Measurements from ENCODE around the gene SPRN. TPM values are rescaled to one million over a fixed set of nuclear protein-coding genes. Genes with fewer than 3 reads are reported as not detected.

Gene SPRN
- total and polyA plus RNA-seq, 2 of the 4 experiments (the other 2 are of a cell fraction), result 0.36 to 2.3 TPM

- in situ Hi-C loops (cut with MboI; ENCODE audit: low sequenced_read_pairs), result no loop called here
- H2AK5ac ChIP-seq (ENCODE audit: low read depth, low read length), result no peak overlapping the region
- no peak overlapping the region for H2BK20ac ChIP-seq (ENCODE audit: low read depth, low read length)
- no peak overlapping the region for H3K56ac ChIP-seq (ENCODE audit: extremely low read depth, insufficient read depth, low read length)
- no peaks in the 10 kb centered on the region for H3K79me1 ChIP-seq (ENCODE audit: low read depth in 1 of 2, low read length in 2 of 2)
- H4K20me1 ChIP-seq (ENCODE audit: insufficient read depth, low read length), result no peaks in the 10 kb centered on the region
- no peak overlapping the region for H2AFZ ChIP-seq (replicated peaks; ENCODE audit: low read length, poor library complexity)
- H3K9me1 ChIP-seq (ENCODE audit: insufficient read depth, low read length), result no peaks in the 10 kb centered on the region
- no peak overlapping the region for H3K18ac ChIP-seq (ENCODE audit: low read depth, low read length)
- no peak overlapping the region for H3K4ac ChIP-seq (ENCODE audit: low read depth, low read length)
- POLR2A ChIA-PET (ENCODE audit: unreplicated experiment), result no interaction called here
- H4K91ac ChIP-seq (ENCODE audit: insufficient read depth, low read depth, low read length), result no peak overlapping the region
- H3K4me3 ChIP-seq (ENCODE audit: insufficient read depth, low read depth, low read length), result no peak overlapping the region
- H3K9me3 ChIP-seq (ENCODE audit: control insufficient read depth, insufficient read depth, low read length), result no peaks in the 10 kb centered on the region
- no peak overlapping the region for H2BK120ac ChIP-seq (ENCODE audit: low read depth, low read length)
- WGBS, 2 experiments (ENCODE audit: extremely low coverage in 2 of 2, insufficient read length in 1 of 2), result no CpG with 5 or more reads among the region's 12 CpGs
- H3K23ac ChIP-seq (ENCODE audit: low read depth, low read length), result no peak overlapping the region
- no peak overlapping the region for H4K5ac ChIP-seq (ENCODE audit: low read depth, low read length)
- H3K27me3 ChIP-seq (ENCODE audit: control insufficient read depth, insufficient read depth, low read length), result no peaks in the 10 kb centered on the region
- intact Hi-C loops (cut with micrococcal nuclease), result no loop called here
- CTCF ChIA-PET, result no interaction called here
- H3K36me3 ChIP-seq (ENCODE audit: control insufficient read depth, insufficient read depth, low read length), result no peaks in the 10 kb centered on the region
- no peak overlapping the region for H2BK15ac ChIP-seq (ENCODE audit: low read depth, low read length)
- H2AK9ac ChIP-seq (replicated peaks; ENCODE audit: low read depth, low read length, poor library complexity), result no peak overlapping the region
- dilution Hi-C loops (cut with HindIII; ENCODE audit: low sequenced_read_pairs, unreplicated experiment), result no loop called here
- no peak overlapping the region for H2BK5ac ChIP-seq (ENCODE audit: low read depth, low read length, poor library complexity, severe bottlenecking)
- no peak overlapping the region for H4K8ac ChIP-seq (ENCODE audit: low read depth in 2 of 2, low read length in 2 of 2)
- no peak for TF ChIP-seq MXI1 (IDR thresholded peaks at IDR 0.05; ENCODE audit: borderline replicate concordance, low read depth, low read length)
- no peak for TF ChIP-seq CEBPB (IDR thresholded peaks at IDR 0.05; ENCODE audit: low read depth, low read length)
- TF ChIP-seq SMC3 (IDR thresholded peaks at IDR 0.05; ENCODE audit: low read depth, low read length), result no peak
- no peak for TF ChIP-seq RFX5 (IDR thresholded peaks at IDR 0.05; ENCODE audit: low read depth, low read length)
- no peak for TF ChIP-seq NFE2L2 (IDR thresholded peaks at IDR 0.05; ENCODE audit: low read depth, low read length)
- no peak for TF ChIP-seq CTCF (conservative IDR thresholded peaks at IDR 0.05; ENCODE audit: low read depth, low read length)
- no peak for TF ChIP-seq CHD1 (IDR thresholded peaks at IDR 0.05; ENCODE audit: low read depth, low read length)
- TF ChIP-seq MAZ (IDR thresholded peaks at IDR 0.05; ENCODE audit: borderline replicate concordance, low read depth, low read length), result no peak
- TF ChIP-seq POLR2A (IDR thresholded peaks at IDR 0.05; ENCODE audit: low read depth, low read length), result no peak
- TF ChIP-seq USF2 (IDR thresholded peaks at IDR 0.05; ENCODE audit: low read depth, low read length), result no peak
- TF ChIP-seq FOS (IDR thresholded peaks at IDR 0.05; ENCODE audit: low read depth, low read length), result no peak
- TF ChIP-seq ELK1 (IDR thresholded peaks at IDR 0.05; ENCODE audit: borderline replicate concordance, low read depth, low read length), result no peak
- no peak for TF ChIP-seq RCOR1 (IDR thresholded peaks at IDR 0.05; ENCODE audit: insufficient replicate concordance, low read length)
- no peak for TF ChIP-seq RAD21 (IDR thresholded peaks at IDR 0.05; ENCODE audit: low read length)
- BruUV-seq (replicated peaks), result no TSS peak
- no peak overlapping the region for H3K14ac ChIP-seq (replicated peaks; ENCODE audit: low read depth, low read length)
- no peak overlapping the region for H3K27ac ChIP-seq (ENCODE audit: insufficient read depth, low read length)
- no peak for DNase-seq
- H3K4me2 ChIP-seq (ENCODE audit: low read depth, low read length), result no peak overlapping the region
- no peak overlapping the region for H3K9ac ChIP-seq (ENCODE audit: low read depth, low read length)
- no peaks in the 10 kb centered on the region for H3K4me1 ChIP-seq (ENCODE audit: control insufficient read depth, insufficient read depth, low read length)
- no peak for ATAC-seq (ENCODE audit: low read depth)
Observed at GRCh38 chr10:133464582-133465031, 40.2 kb upstream of the SPRN start.

Data from IMR-90 (cell line).